Measurements from ENCODE around the gene CCNG2. TPM values are rescaled to one million over a fixed set of nuclear protein-coding genes. Genes with fewer than 3 reads are reported as not detected.
"Not testable (repeated sequence)": the region's sequence is repeated elsewhere in the genome, so short reads cannot be mapped to it uniquely, and the experiment has no call there.

Gene CCNG2
- total RNA-seq, 1 donor from 2014 or later: 115 TPM

DNA sequence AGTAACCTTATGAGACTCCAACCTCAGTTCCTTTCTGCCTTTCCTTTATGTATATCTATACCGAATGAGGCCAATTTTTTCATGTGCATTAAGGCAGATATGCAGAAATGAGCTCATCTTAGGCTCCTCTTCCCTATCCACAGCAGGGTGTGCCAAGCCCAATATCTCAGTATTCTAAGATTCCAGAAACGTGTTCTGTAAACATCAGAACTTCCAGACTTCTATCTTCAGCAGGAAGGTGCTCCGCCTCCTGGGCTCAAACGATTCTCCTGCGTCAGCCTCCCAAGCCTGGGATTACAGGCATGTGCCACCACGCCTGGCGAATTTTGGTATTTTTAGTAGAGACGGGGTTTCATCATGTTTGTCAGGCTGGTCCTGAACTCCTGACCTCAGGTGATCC is 31.0 kb upstream of the CCNG2 start:
- Mint-ChIP-seq H3K27ac (ENCODE audit: unreplicated experiment) (no peak overlapping the region), H3K4me1 (ENCODE audit: low read depth, unreplicated experiment) (no peaks in the 10 kb centered on the region), H3K9me3 (ENCODE audit: unreplicated experiment) (peaks cover 2% of the 10 kb centered on the region), H3K4me3 (ENCODE audit: unreplicated experiment) (no peak overlapping the region), H3K27me3 (ENCODE audit: unreplicated experiment) (no peaks in the 10 kb centered on the region), H3K36me3 (ENCODE audit: unreplicated experiment) (peaks cover 6% of the 10 kb centered on the region)
- TF ChIP-seq, protein P1, sequence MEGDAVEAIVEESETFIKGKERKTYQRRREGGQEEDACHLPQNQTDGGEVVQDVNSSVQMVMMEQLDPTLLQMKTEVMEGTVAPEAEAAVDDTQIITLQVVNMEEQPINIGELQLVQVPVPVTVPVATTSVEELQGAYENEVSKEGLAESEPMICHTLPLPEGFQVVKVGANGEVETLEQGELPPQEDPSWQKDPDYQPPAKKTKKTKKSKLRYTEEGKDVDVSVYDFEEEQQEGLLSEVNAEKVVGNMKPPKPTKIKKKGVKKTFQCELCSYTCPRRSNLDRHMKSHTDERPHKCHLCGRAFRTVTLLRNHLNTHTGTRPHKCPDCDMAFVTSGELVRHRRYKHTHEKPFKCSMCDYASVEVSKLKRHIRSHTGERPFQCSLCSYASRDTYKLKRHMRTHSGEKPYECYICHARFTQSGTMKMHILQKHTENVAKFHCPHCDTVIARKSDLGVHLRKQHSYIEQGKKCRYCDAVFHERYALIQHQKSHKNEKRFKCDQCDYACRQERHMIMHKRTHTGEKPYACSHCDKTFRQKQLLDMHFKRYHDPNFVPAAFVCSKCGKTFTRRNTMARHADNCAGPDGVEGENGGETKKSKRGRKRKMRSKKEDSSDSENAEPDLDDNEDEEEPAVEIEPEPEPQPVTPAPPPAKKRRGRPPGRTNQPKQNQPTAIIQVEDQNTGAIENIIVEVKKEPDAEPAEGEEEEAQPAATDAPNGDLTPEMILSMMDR (IDR thresholded peaks at IDR 0.05; ENCODE audit: partially characterized antibody, unreplicated experiment): no peak
- no peak for DNase-seq

DNA sequence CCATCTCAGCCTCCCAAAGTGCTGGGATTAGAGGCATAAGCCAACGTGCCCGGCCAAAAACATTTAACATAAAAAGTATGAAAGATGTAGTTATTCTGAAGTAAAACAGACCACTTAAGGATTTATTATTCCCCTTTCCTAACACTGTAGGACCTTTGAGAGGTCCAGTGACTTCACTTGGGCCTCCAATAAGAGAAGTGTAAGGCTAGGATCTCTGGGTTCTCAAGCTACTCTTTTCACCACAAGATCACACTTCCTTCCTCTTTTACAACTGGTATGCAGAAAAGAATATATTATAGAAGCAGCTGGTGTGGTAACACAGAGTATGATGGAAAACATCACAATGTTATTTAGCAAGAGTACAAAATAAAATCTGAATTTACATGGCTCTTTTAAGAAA is 30.2 kb upstream of the CCNG2 start:
- no peak for DNase-seq
- Mint-ChIP-seq H3K27me3 (ENCODE audit: unreplicated experiment) (no peaks in the 10 kb centered on the region), H3K27ac (ENCODE audit: unreplicated experiment) (no peak overlapping the region), H3K4me1 (ENCODE audit: low read depth, unreplicated experiment) (no peaks in the 10 kb centered on the region), H3K36me3 (ENCODE audit: unreplicated experiment) (peaks cover 6% of the 10 kb centered on the region), H3K4me3 (ENCODE audit: unreplicated experiment) (no peak overlapping the region), H3K9me3 (ENCODE audit: unreplicated experiment) (peaks cover 2% of the 10 kb centered on the region)
- TF ChIP-seq, protein P1 (IDR thresholded peaks at IDR 0.05; ENCODE audit: partially characterized antibody, unreplicated experiment): no peak

DNA sequence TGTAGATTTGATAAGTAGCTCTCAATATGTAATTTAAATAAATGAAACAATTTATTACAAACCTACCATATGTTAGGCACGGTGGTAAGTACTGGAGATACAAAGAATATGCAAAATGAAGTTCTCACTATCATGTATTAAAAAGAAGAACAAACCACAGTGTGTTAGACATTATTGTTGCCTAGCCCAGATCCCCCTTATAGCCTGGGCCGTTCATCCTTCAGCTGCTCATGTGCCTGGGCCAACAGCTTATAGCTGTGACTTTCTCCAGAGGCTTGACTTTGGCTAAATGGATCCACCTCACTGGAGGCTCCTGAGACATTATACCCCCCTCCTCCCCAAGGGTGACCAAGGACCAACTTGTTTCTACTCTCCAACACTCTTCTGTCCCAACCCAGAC is 29.8 kb upstream of the CCNG2 start:
- H3K36me3 Mint-ChIP-seq (ENCODE audit: unreplicated experiment): peaks cover 6% of the 10 kb centered on the region
- DNase-seq: no peak
- H3K27ac Mint-ChIP-seq (ENCODE audit: unreplicated experiment): no peak overlapping the region
- H3K4me3 Mint-ChIP-seq (ENCODE audit: unreplicated experiment): no peak overlapping the region
- no peaks in the 10 kb centered on the region for H3K27me3 Mint-ChIP-seq (ENCODE audit: unreplicated experiment)
- TF ChIP-seq, protein P1 (IDR thresholded peaks at IDR 0.05; ENCODE audit: partially characterized antibody, unreplicated experiment): no peak
- H3K4me1 Mint-ChIP-seq (ENCODE audit: low read depth, unreplicated experiment): no peaks in the 10 kb centered on the region
- H3K9me3 Mint-ChIP-seq (ENCODE audit: unreplicated experiment): peaks cover 2% of the 10 kb centered on the region

DNA sequence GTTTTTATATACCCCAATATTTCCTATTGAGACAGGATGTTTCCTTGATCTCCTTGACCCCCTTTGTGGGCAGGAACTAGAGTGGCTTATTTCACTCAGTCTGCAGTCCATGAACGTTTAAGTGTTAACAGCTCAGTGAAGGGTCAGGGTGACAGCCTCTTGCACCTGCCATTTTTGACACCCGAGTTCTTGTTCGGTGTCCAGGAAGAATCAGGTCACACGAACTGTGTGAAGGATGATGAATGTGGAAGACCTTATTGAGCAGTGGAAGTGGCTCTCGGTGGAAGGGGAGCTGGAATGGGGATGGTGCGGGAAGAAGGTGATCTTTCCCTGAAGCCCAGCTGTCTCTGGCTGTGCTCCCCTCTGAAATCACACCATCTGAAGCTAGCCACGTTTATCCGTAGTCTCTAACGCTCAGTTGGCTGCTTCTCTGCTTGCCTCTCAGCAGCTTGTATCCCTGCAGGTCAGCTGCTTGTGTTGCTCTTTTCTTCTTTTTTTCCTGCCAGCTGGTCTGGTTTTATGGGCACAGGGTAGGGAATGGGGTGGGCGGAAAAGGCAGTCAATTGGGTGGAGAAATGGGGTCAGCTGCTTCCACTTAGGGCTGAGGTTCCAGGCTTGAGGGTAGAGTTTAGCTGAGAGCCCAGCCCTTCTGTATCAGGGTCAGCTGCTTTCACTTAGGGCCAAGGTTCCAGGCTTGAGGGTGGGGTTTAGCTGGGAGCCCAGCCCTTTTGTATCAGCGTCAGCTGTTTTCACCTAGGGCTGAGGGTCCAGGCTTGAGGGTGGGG is 29.0 kb upstream of the CCNG2 start:
- H3K27ac Mint-ChIP-seq (ENCODE audit: unreplicated experiment): peak overlapping the region; percentile 73
- peaks cover 2% of the 10 kb centered on the region for H3K9me3 Mint-ChIP-seq (ENCODE audit: unreplicated experiment)
- H3K27me3 Mint-ChIP-seq (ENCODE audit: unreplicated experiment): no peaks in the 10 kb centered on the region
- peaks cover 6% of the 10 kb centered on the region for H3K36me3 Mint-ChIP-seq (ENCODE audit: unreplicated experiment)
- no peak for DNase-seq
- no peaks in the 10 kb centered on the region for H3K4me1 Mint-ChIP-seq (ENCODE audit: low read depth, unreplicated experiment)
- no peak overlapping the region for H3K4me3 Mint-ChIP-seq (ENCODE audit: unreplicated experiment)
- TF ChIP-seq, protein P1 (IDR thresholded peaks at IDR 0.05; ENCODE audit: partially characterized antibody, unreplicated experiment): no peak

DNA sequence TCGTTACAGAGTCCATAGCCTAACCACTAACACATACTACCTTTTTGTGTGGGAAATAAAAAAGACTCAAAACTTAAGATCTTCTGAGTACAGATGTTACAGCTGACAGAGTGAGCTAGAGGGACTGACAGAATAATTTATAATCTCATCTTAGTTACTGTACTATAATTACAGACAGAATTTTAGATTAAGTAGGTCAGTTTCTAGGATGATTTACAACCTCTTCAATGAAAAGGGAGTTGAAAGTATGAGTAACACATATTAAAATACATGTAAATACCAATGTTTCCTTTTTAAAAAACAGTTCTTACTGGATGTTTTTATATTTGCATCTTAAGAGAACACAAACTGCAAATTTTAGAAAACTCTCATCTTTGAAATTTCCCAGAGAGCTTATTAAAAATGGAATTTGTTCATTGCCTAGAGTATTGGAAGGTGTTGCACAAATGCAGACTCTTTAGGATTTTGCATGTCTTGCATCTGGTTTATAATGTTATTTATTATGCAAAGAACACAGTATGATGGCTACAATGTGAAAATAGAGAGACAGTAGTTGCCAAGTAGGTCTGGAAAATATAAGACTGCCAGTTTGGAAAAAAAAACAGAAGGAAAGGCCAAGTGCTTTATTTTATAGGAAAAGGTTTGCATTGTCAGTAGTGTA is 24.2 kb upstream of the CCNG2 start:
- no peak for DNase-seq
- H3K27me3 Mint-ChIP-seq (ENCODE audit: unreplicated experiment): no peaks in the 10 kb centered on the region
- H3K9me3 Mint-ChIP-seq (ENCODE audit: unreplicated experiment): peaks cover 2% of the 10 kb centered on the region
- H3K27ac Mint-ChIP-seq (ENCODE audit: unreplicated experiment): no peak overlapping the region
- no peaks in the 10 kb centered on the region for H3K4me1 Mint-ChIP-seq (ENCODE audit: low read depth, unreplicated experiment)
- peaks cover 6% of the 10 kb centered on the region for H3K36me3 Mint-ChIP-seq (ENCODE audit: unreplicated experiment)
- no peak overlapping the region for H3K4me3 Mint-ChIP-seq (ENCODE audit: unreplicated experiment)
- TF ChIP-seq, protein P1 (IDR thresholded peaks at IDR 0.05; ENCODE audit: partially characterized antibody, unreplicated experiment): no peak

DNA sequence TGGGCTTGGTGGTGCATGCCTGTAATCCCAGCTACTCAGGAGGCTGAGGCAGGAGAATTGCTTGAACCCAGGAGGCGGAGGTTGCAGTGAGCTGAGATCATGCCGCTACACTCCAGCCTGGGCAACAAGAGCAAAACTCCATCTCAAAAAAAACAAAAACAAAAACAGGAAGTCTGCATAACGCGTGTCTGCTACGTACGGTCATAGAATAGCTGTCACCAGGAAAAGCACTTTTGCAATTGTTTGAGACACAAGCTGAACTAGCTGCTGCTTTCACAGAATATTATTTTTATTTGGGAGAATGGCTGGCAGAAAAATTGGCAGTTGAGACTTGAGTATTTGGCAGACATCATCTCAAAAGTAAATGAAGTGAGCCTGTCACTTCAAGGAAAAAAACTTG is 19.6 kb upstream of the CCNG2 start:
- H3K27ac Mint-ChIP-seq (ENCODE audit: unreplicated experiment); H3K4me1 Mint-ChIP-seq (ENCODE audit: low read depth, unreplicated experiment); H3K9me3 Mint-ChIP-seq (ENCODE audit: unreplicated experiment); H3K4me3 Mint-ChIP-seq (ENCODE audit: unreplicated experiment); H3K36me3 Mint-ChIP-seq (ENCODE audit: unreplicated experiment); H3K27me3 Mint-ChIP-seq (ENCODE audit: unreplicated experiment); DNase-seq: not testable (repeated sequence)

Measured in glutamatergic neuron (in vitro differentiated cells).